Measurements from ENCODE around the gene GOLGA8M. TPM values are rescaled to one million over a fixed set of nuclear protein-coding genes. Genes with fewer than 3 reads are reported as not detected.
A peak's percentile ranks its signal among the peaks of the same experiment; 100 is the strongest.
"Not testable (repeated sequence)": the region's sequence is repeated elsewhere in the genome, so short reads cannot be mapped to it uniquely, and the experiment has no call there.

GOLGA8M gene
- polyA plus RNA-seq (2013) = 3.3 TPM

- POLR2A ChIA-PET; H3K4me1 ChIP-seq (ENCODE audit: control extremely low read depth in 1 of 4, control insufficient read depth in 4 of 4, insufficient read depth in 4 of 4, low read length in 3 of 4); H3K27me3 ChIP-seq (replicated peaks in 2 of 5; ENCODE audit: control insufficient read depth in 4 of 5, insufficient read depth in 5 of 5, low read length in 4 of 5); H3K9me3 ChIP-seq (ENCODE audit: control extremely low read depth in 1 of 5, control insufficient read depth in 4 of 5, insufficient read depth in 2 of 5, low read depth in 1 of 5, low read length in 4 of 5); H3K36me3 ChIP-seq (ENCODE audit: control insufficient read depth in 4 of 4, insufficient read depth in 4 of 4, low read length in 3 of 4); CTCF ChIA-PET; H3K27ac ChIP-seq (ENCODE audit: insufficient read depth in 1 of 2, low read depth in 1 of 2, low read length in 2 of 2, poor library complexity in 1 of 2, severe bottlenecking in 2 of 2); H3K4me3 ChIP-seq (ENCODE audit: control insufficient read depth in 1 of 7, extremely low read depth in 1 of 7, insufficient read depth in 4 of 7, low read depth in 2 of 7, low read length in 6 of 7); DNase-seq: not testable (repeated sequence)
- no CpG with 5 or more reads among the region's 10 CpGs for WGBS (ENCODE audit: insufficient coverage)
Observed at GRCh38 chr15:28712270-28712669, at the start of gene GOLGA8M. Gene GOLGA8M, minus strand, starts transcription at chr15:28712421. Its CDS starts 98 bp downstream, at chr15:28712323.

- H3K9me3 ChIP-seq (ENCODE audit: control extremely low read depth in 1 of 5, control insufficient read depth in 4 of 5, insufficient read depth in 2 of 5, low read depth in 1 of 5, low read length in 4 of 5); H3K27me3 ChIP-seq (replicated peaks in 2 of 5; ENCODE audit: control insufficient read depth in 4 of 5, insufficient read depth in 5 of 5, low read length in 4 of 5); H3K4me1 ChIP-seq (ENCODE audit: control extremely low read depth in 1 of 4, control insufficient read depth in 4 of 4, insufficient read depth in 4 of 4, low read length in 3 of 4); H3K36me3 ChIP-seq (ENCODE audit: control insufficient read depth in 4 of 4, insufficient read depth in 4 of 4, low read length in 3 of 4); DNase-seq; CTCF ChIA-PET; POLR2A ChIA-PET; H3K27ac ChIP-seq (ENCODE audit: insufficient read depth in 1 of 2, low read depth in 1 of 2, low read length in 2 of 2, poor library complexity in 1 of 2, severe bottlenecking in 2 of 2); H3K4me3 ChIP-seq (ENCODE audit: control insufficient read depth in 1 of 7, extremely low read depth in 1 of 7, insufficient read depth in 4 of 7, low read depth in 2 of 7, low read length in 6 of 7): not testable (repeated sequence)
- no CpG with 5 or more reads among the region's 6 CpGs for WGBS (ENCODE audit: insufficient coverage)
Observed at GRCh38 chr15:28742890-28743289, 30.7 kb upstream of the GOLGA8M start.

- CTCF ChIA-PET; POLR2A ChIA-PET; H3K9me3 ChIP-seq (ENCODE audit: control extremely low read depth in 1 of 5, control insufficient read depth in 4 of 5, insufficient read depth in 2 of 5, low read depth in 1 of 5, low read length in 4 of 5); H3K27ac ChIP-seq (ENCODE audit: insufficient read depth in 1 of 2, low read depth in 1 of 2, low read length in 2 of 2, poor library complexity in 1 of 2, severe bottlenecking in 2 of 2); H3K36me3 ChIP-seq (ENCODE audit: control insufficient read depth in 4 of 4, insufficient read depth in 4 of 4, low read length in 3 of 4); H3K27me3 ChIP-seq (replicated peaks in 2 of 5; ENCODE audit: control insufficient read depth in 4 of 5, insufficient read depth in 5 of 5, low read length in 4 of 5); H3K4me1 ChIP-seq (ENCODE audit: control extremely low read depth in 1 of 4, control insufficient read depth in 4 of 4, insufficient read depth in 4 of 4, low read length in 3 of 4): not testable (repeated sequence)
- no CpG with 5 or more reads among the region's 9 CpGs for WGBS (ENCODE audit: insufficient coverage)
- peak overlapping the region in 3 of 7 experiments; percentile 26 to 56 (median 49) for H3K4me3 ChIP-seq (ENCODE audit: control insufficient read depth in 1 of 7, extremely low read depth in 1 of 7, insufficient read depth in 4 of 7, low read depth in 2 of 7, low read length in 6 of 7)
- peak in 2 of 3 donors; percentile 41 to 53 for DNase-seq
Observed at GRCh38 chr15:28738590-28739292, 26.5 kb upstream of the GOLGA8M start.

DNA sequence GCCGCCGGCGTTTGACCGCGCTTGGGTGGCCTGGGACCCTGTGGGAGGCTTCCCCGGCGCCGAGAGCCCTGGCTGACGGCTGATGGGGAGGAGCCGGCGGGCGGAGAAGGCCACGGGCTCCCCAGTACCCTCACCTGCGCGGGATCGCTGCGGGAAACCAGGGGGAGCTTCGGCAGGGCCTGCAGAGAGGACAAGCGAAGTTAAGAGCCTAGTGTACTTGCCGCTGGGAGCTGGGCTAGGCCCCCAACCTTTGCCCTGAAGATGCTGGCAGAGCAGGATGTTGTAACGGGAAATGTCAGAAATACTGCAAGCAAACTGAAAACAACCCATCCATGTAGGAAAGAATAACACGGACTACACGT is 26.0 kb upstream of the GOLGA8M start:
- CTCF ChIA-PET; POLR2A ChIA-PET; H3K9me3 ChIP-seq (ENCODE audit: control extremely low read depth in 1 of 5, control insufficient read depth in 4 of 5, insufficient read depth in 2 of 5, low read depth in 1 of 5, low read length in 4 of 5); H3K4me1 ChIP-seq (ENCODE audit: control extremely low read depth in 1 of 4, control insufficient read depth in 4 of 4, insufficient read depth in 4 of 4, low read length in 3 of 4); H3K36me3 ChIP-seq (ENCODE audit: control insufficient read depth in 4 of 4, insufficient read depth in 4 of 4, low read length in 3 of 4); H3K27me3 ChIP-seq (replicated peaks in 2 of 5; ENCODE audit: control insufficient read depth in 4 of 5, insufficient read depth in 5 of 5, low read length in 4 of 5); H3K27ac ChIP-seq (ENCODE audit: insufficient read depth in 1 of 2, low read depth in 1 of 2, low read length in 2 of 2, poor library complexity in 1 of 2, severe bottlenecking in 2 of 2); DNase-seq: not testable (repeated sequence)
- WGBS (ENCODE audit: insufficient coverage) = no CpG with 5 or more reads among the region's 23 CpGs
- peak overlapping the region in 6 of 7 experiments; percentile 26 to 67 (median 52) for H3K4me3 ChIP-seq (ENCODE audit: control insufficient read depth in 1 of 7, extremely low read depth in 1 of 7, insufficient read depth in 4 of 7, low read depth in 2 of 7, low read length in 6 of 7)

- H3K27me3 ChIP-seq (replicated peaks in 2 of 5; ENCODE audit: control insufficient read depth in 4 of 5, insufficient read depth in 5 of 5, low read length in 4 of 5); H3K4me1 ChIP-seq (ENCODE audit: control extremely low read depth in 1 of 4, control insufficient read depth in 4 of 4, insufficient read depth in 4 of 4, low read length in 3 of 4); H3K9me3 ChIP-seq (ENCODE audit: control extremely low read depth in 1 of 5, control insufficient read depth in 4 of 5, insufficient read depth in 2 of 5, low read depth in 1 of 5, low read length in 4 of 5); POLR2A ChIA-PET; CTCF ChIA-PET; H3K36me3 ChIP-seq (ENCODE audit: control insufficient read depth in 4 of 4, insufficient read depth in 4 of 4, low read length in 3 of 4): not testable (repeated sequence)
- Histone ChIP-seq H3K27ac (ENCODE audit: insufficient read depth in 1 of 2, low read depth in 1 of 2, low read length in 2 of 2, poor library complexity in 1 of 2, severe bottlenecking in 2 of 2) (peak overlapping the region in 1 of 2 experiments; percentile 50), H3K4me3 (ENCODE audit: control insufficient read depth in 1 of 7, extremely low read depth in 1 of 7, insufficient read depth in 4 of 7, low read depth in 2 of 7, low read length in 6 of 7) (peak overlapping the region; percentile 39 to 67 (median 56))
- DNase-seq = peak; percentile 39 to 73 (median 64)
- 0% methylated on average over 5 of the region's 101 CpGs for WGBS (ENCODE audit: insufficient coverage)
Observed at GRCh38 chr15:28737521-28738199, 25.4 kb upstream of the GOLGA8M start.

DNA sequence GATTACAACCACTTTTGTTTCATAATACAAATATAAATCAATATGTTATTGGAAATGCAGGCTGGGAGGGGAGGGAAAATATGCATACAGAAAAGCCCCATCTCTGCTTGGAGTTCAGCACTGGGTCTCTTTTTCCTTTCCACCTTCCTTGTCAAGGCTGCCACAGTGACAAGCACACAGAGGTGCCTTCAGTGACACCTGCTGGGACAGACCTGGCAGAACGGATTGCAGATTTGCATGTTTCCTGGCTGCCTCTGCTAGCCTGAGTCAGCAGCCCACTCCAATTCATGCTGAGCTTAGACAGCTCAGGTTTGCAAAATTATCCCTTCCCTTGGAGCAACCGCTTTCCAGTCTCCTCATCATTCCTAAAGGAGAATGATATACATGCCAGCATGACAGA is 15.8 kb upstream of the GOLGA8M start:
- H3K9me3 ChIP-seq (ENCODE audit: control extremely low read depth in 1 of 5, control insufficient read depth in 4 of 5, insufficient read depth in 2 of 5, low read depth in 1 of 5, low read length in 4 of 5); H3K36me3 ChIP-seq (ENCODE audit: control insufficient read depth in 4 of 4, insufficient read depth in 4 of 4, low read length in 3 of 4); H3K4me1 ChIP-seq (ENCODE audit: control extremely low read depth in 1 of 4, control insufficient read depth in 4 of 4, insufficient read depth in 4 of 4, low read length in 3 of 4); H3K27ac ChIP-seq (ENCODE audit: insufficient read depth in 1 of 2, low read depth in 1 of 2, low read length in 2 of 2, poor library complexity in 1 of 2, severe bottlenecking in 2 of 2); H3K27me3 ChIP-seq (replicated peaks in 2 of 5; ENCODE audit: control insufficient read depth in 4 of 5, insufficient read depth in 5 of 5, low read length in 4 of 5); CTCF ChIA-PET; POLR2A ChIA-PET: not testable (repeated sequence)
- peak; percentile 36 to 61 (median 57) for DNase-seq
- peak overlapping the region in 2 of 7 experiments; percentile 16 to 28 for H3K4me3 ChIP-seq (ENCODE audit: control insufficient read depth in 1 of 7, extremely low read depth in 1 of 7, insufficient read depth in 4 of 7, low read depth in 2 of 7, low read length in 6 of 7)
- no CpG with 5 or more reads among the region's 2 CpGs for WGBS (ENCODE audit: insufficient coverage)

DNA sequence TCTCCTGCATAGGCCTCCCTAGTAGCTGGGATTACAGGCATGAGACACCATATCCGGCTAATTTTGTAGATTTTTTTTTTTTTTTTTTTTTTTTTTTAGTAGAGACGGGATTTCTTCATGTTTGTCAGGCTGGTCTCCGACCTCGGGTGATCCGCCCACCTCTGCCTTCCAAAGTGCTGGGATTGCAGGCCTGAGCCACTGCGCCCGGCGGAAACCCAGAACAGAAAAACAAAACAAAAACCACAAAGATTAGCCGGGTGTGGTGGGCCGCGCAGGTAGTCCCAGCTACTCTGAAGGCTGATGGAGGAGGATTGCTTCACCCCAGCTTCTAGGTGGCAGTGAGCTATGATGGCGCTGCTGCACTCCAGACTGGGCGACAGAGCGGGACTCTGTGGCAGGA is 14.8 kb upstream of the GOLGA8M start:
- H3K27ac ChIP-seq (ENCODE audit: insufficient read depth in 1 of 2, low read depth in 1 of 2, low read length in 2 of 2, poor library complexity in 1 of 2, severe bottlenecking in 2 of 2); H3K36me3 ChIP-seq (ENCODE audit: control insufficient read depth in 4 of 4, insufficient read depth in 4 of 4, low read length in 3 of 4); CTCF ChIA-PET; H3K4me3 ChIP-seq (ENCODE audit: control insufficient read depth in 1 of 7, extremely low read depth in 1 of 7, insufficient read depth in 4 of 7, low read depth in 2 of 7, low read length in 6 of 7); DNase-seq; POLR2A ChIA-PET; H3K27me3 ChIP-seq (replicated peaks in 2 of 5; ENCODE audit: control insufficient read depth in 4 of 5, insufficient read depth in 5 of 5, low read length in 4 of 5); H3K4me1 ChIP-seq (ENCODE audit: control extremely low read depth in 1 of 4, control insufficient read depth in 4 of 4, insufficient read depth in 4 of 4, low read length in 3 of 4); H3K9me3 ChIP-seq (ENCODE audit: control extremely low read depth in 1 of 5, control insufficient read depth in 4 of 5, insufficient read depth in 2 of 5, low read depth in 1 of 5, low read length in 4 of 5): not testable (repeated sequence)
- 96% methylated on average over 7 of the region's 14 CpGs for WGBS (ENCODE audit: insufficient coverage)
